Measurements from ENCODE around the gene TOM1L2. TPM values are rescaled to one million over a fixed set of nuclear protein-coding genes. Genes with fewer than 3 reads are reported as not detected.
"Not testable (repeated sequence)": the region's sequence is repeated elsewhere in the genome, so short reads cannot be mapped to it uniquely, and the experiment has no call there.

The TOM1L2 gene
- polyA plus RNA-seq, 1 donor from 2014 or later = 40.9 TPM

- no peak for TF ChIP-seq EP300 (conservative IDR thresholded peaks at IDR 0.05; ENCODE audit: poor library complexity, severe bottlenecking)
Observed at GRCh38 chr17:17958982-17959381, 13.2 kb downstream of the TOM1L2 start (continued).

GRCh38 chr17:17957584-17957916, 14.7 kb downstream of the TOM1L2 start:
- H3K79me2 ChIP-seq (replicated peaks; ENCODE audit: insufficient read depth, low read length) = peaks cover 22% of the 10 kb centered on the region
- H3K4me2 ChIP-seq (ENCODE audit: low read length) = no peak overlapping the region
- no peaks in the 10 kb centered on the region for H4K20me1 ChIP-seq (ENCODE audit: insufficient read depth)

GRCh38 chr17:17955790-17956341, 16.3 kb downstream of the TOM1L2 start:
- H4K20me1 ChIP-seq (ENCODE audit: insufficient read depth) = not testable (repeated sequence)

More at GRCh38 chr17:17957584-17957916, 14.7 kb downstream of the TOM1L2 start:
- no peak overlapping the region for H3K4me3 ChIP-seq (ENCODE audit: low read length)
- H2AFZ ChIP-seq (ENCODE audit: low read depth, low read length) = no peak overlapping the region
- no peaks in the 10 kb centered on the region for H3F3A ChIP-seq (ENCODE audit: insufficient read depth, low read length, poor library complexity, severe bottlenecking)
- no peak for TF ChIP-seq MXI1 (conservative IDR thresholded peaks at IDR 0.05; ENCODE audit: poor library complexity, severe bottlenecking)
- no peak for TF ChIP-seq SMC3 (conservative IDR thresholded peaks at IDR 0.05; ENCODE audit: poor library complexity)
- no peak for TF ChIP-seq CTCF (IDR thresholded peaks at IDR 0.05; ENCODE audit: poor library complexity, severe bottlenecking)
- no peak for TF ChIP-seq REST (IDR thresholded peaks at IDR 0.05; ENCODE audit: borderline replicate concordance)
- no peak for TF ChIP-seq EP300 (conservative IDR thresholded peaks at IDR 0.05; ENCODE audit: poor library complexity, severe bottlenecking)
- TF ChIP-seq TAF1 (IDR thresholded peaks at IDR 0.05; ENCODE audit: low read depth) = no peak
- no peak for TF ChIP-seq RAD21 (conservative IDR thresholded peaks at IDR 0.05)
- TF ChIP-seq POLR2AphosphoS5 (IDR thresholded peaks at IDR 0.05) = no peak
- no peak for TF ChIP-seq EZH2 (IDR thresholded peaks at IDR 0.05; ENCODE audit: borderline replicate concordance, insufficient read depth, low read length, poor library complexity, severe bottlenecking)
- H3K9me3 ChIP-seq (ENCODE audit: low read length) = no peaks in the 10 kb centered on the region
- H3K9ac ChIP-seq (ENCODE audit: low read length) = no peak overlapping the region
- no peak overlapping the region for H3K27ac ChIP-seq (ENCODE audit: low read length)
- no peaks in the 10 kb centered on the region for H3K9me2 ChIP-seq (ENCODE audit: insufficient read depth, low read length)
- no peaks in the 10 kb centered on the region for H3K36me3 ChIP-seq (ENCODE audit: insufficient read depth, low read length)
- no peaks in the 10 kb centered on the region for H3K27me3 ChIP-seq (ENCODE audit: insufficient read depth, low read depth, low read length)

More at GRCh38 chr17:17955790-17956341, 16.3 kb downstream of the TOM1L2 start:
- H3K27ac ChIP-seq (ENCODE audit: low read length); H3K9me3 ChIP-seq (ENCODE audit: low read length); H3K27me3 ChIP-seq (ENCODE audit: insufficient read depth, low read depth, low read length); H3K4me3 ChIP-seq (ENCODE audit: low read length); H3F3A ChIP-seq (ENCODE audit: insufficient read depth, low read length, poor library complexity, severe bottlenecking); H3K9ac ChIP-seq (ENCODE audit: low read length); H3K4me2 ChIP-seq (ENCODE audit: low read length); H2AFZ ChIP-seq (ENCODE audit: low read depth, low read length); H3K9me2 ChIP-seq (ENCODE audit: insufficient read depth, low read length); H3K36me3 ChIP-seq (ENCODE audit: insufficient read depth, low read length): not testable (repeated sequence)
- H3K79me2 ChIP-seq (replicated peaks; ENCODE audit: insufficient read depth, low read length) = peaks cover 20% of the 10 kb centered on the region

Measured in neural cell (in vitro differentiated cells).